HG03097 (cell line): ENCODE results near the gene DCTPP1.

Experiments
- ATAC-seq: cut with Tn5 transposase; IDR thresholded peaks from one replicate; pipeline ENCODE4 v1.9.1; 2021; ENCODE audit not compliant: unreplicated experiment, low FRiP score

DCTPP1 gene

DNA sequence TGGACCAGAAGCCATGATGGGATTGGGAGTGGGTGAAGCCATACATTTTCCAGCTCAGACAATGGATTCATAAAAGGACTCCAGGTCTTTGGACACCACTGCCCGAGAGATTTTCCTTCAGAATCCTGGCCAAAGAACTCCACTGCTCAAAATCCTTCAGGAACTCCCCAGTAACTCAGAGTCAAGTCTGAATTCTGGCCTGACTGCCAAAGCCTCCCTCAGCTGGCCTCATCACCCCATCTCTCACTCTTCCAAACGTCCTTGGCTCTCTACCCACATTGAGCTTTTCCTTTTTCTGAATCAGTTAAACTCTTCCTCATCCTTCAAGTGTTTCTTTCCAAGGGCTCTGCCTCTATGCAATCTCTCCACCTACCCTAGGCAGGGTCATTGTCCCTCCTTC, 46.3 kb downstream of the DCTPP1 start:
- ATAC-seq = no peak

GRCh38 chr16:30382111-30382881, 47.5 kb downstream of the DCTPP1 start, which contains the start of gene SEPTIN1:
Gene SEPTIN1, minus strand, starts transcription at chr16:30382561. Its CDS starts 19 bp downstream, at chr16:30382542.
- ATAC-seq = no peak

GRCh38 chr16:30381291-30382041, 48.4 kb downstream of the DCTPP1 start:
- no peak for ATAC-seq

DNA sequence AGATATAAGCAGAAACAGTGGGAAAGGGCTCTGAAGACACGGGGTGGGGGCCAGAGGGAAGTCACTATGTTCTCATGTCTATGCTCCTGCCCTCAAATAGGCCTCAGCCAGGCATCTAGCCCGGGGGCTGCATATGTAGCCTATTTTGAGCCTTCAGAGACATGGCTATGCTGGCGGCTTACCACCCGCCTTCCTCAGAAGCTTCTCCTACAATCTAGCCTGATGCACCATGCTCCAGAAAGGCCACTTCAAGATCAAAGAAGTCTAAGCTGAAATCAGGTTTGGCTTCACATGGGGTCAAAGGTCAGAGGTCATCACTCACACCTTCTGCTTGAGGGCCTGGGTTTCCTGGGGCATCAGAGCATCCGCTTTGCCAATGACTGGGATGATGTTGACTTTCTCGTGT, 49.0 kb downstream of the DCTPP1 start:
- no peak for ATAC-seq

- no peak for ATAC-seq
Measured at GRCh38 chr16:30380072-30380802, 49.6 kb downstream of the DCTPP1 start.

DNA sequence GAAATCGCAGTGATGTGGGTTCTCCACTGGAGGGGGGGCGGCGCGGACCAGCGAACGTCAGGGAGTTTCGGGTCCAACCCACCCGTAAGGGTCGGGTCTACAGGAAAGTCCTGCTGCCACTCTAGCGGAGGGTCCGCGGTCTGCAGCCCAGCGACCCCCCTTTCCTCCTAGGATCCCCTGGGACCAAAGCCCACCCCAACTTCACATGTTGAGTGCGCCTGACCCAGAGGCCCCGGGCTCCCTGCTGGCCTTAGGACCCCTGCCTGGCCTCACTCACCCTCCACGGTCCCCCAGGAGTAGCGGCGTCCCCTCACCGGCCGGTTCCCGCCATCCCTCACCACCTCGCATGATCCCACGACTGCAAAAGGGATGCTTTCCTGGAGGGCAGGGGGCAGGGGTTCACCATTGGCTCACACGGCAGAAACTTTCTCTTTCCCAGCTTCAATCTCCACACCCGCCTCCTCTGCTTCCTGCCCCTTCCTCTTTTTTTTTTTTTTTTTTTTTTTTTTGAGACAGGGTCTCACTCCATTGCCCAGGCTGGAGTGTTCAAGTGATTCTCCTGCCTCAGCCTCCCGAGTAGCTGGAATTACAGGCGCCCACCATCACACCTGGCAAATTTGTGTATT, 50.6 kb downstream of the DCTPP1 start:
- no peak for ATAC-seq

DNA sequence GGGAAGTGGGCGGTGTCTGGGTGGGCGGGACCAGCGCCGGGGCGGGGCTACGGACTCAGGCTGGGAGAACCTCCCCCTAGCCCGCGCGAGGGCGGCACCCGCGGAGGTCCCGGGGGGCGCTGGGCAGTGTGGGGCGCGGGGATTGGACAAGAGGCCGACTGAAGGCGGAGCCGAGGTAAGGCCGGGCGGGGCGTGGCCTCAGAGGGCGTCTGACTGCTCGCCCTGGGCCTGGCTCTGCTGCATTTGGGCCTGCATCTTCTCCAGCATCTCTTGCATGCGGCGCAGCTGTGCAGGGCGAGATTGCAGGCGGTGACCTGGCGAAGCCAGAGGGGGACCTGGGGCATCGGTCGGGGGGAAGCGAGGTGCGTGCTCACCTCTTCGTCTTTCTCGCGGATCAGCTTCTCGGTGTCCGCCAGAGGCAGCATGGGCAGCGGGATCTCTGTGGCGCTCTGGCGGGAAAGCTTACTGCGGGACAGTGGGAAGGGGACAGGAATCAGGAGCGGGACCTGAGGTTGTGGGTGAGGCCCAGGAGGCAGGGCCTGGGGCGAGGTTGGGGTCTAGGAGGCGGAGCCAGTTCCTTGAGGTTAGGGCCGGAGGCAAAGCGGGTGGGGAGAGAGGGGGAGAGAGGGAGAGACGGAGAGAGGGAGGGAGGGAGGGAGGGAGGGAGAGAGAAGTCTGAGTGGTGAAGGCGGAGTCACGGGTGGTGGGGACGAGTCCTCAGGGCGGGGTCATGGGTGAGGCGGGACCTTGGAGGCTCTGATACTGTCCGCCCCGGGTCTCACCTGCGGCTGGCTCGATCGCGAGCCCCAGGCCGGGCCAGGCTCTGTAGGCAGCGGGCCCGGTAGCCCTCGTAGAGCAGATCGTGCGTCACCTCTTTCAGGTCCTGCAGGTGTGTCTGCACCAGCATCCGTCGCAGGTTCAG, 51.3 kb downstream of the DCTPP1 start:
- peak; percentile 75 for ATAC-seq

DNA sequence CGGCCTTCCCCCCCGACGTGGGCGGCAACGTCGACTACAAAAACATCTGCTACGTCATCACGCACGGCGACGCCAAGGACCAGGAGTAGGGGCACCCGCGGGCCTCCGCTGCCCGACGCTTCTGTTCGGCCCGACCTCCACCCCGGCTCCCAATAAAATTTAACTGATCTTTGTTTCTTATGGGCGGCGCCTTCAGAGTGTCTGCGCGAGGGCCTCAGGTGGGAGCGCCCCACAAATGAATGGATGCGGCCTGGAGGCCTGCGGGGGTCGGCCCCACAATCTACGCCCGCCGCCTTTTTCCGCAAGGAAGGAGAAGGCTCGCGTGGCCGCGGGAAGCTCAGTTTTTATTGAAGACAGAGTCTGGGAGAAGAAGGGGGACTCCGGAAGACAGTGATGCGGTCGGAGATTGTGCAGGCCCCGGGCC, 52.0 kb downstream of the DCTPP1 start:
- peak; percentile 18 for ATAC-seq

GRCh38 chr16:30377050-30377811, 52.6 kb downstream of the DCTPP1 start:
- ATAC-seq = no peak

GRCh38 chr16:30376461-30376902, 53.3 kb downstream of the DCTPP1 start:
- no peak for ATAC-seq

GRCh38 chr16:30375864-30376263, 54.0 kb downstream of the DCTPP1 start:
- no peak for ATAC-seq

GRCh38 chr16:30374538-30374937, 55.3 kb downstream of the DCTPP1 start, which contains the start of gene MYL11:
Gene MYL11, plus strand, starts transcription at chr16:30374802. Its CDS starts 56 bp downstream, at chr16:30374858.
- ATAC-seq = no peak
